NCI-H1417 treated with DMSO at 0.1 percent for 48 hours (cell line): Measurements from ENCODE around the gene SUN1.
"Not testable (repeated sequence)": the region's sequence is repeated elsewhere in the genome, so short reads cannot be mapped to it uniquely, and the experiment has no call there.

Experiments used
- DNase-seq: peaks from one replicate; lab custom pipeline; 2025; lab: John Stamatoyannopoulos, UW

Gene SUN1

GRCh38 chr7:907158-907980 lies 75.1 kb downstream of the SUN1 start:
- no peak for DNase-seq

DNA sequence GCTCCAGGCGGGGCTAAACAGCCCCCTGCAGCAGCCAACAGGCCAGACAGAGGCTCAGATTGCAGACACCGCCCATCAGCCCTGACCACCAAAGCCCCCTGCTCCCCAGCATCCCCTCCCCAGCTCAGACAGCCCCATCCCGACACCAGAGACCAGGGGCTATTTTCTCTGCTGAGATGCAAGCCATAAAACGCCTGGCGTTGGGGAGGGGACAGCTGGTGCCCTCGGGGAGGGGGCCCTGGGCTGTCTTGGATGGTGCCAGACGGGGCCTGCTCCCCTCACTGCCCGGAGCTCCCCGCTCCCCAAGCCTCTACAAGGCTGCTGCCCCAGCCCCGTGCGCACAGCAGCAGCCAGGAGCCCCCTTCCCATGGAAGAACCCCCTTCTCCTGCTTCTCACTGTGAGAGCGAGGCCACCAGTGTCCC lies 75.9 kb downstream of the SUN1 start:
- no peak for DNase-seq

DNA sequence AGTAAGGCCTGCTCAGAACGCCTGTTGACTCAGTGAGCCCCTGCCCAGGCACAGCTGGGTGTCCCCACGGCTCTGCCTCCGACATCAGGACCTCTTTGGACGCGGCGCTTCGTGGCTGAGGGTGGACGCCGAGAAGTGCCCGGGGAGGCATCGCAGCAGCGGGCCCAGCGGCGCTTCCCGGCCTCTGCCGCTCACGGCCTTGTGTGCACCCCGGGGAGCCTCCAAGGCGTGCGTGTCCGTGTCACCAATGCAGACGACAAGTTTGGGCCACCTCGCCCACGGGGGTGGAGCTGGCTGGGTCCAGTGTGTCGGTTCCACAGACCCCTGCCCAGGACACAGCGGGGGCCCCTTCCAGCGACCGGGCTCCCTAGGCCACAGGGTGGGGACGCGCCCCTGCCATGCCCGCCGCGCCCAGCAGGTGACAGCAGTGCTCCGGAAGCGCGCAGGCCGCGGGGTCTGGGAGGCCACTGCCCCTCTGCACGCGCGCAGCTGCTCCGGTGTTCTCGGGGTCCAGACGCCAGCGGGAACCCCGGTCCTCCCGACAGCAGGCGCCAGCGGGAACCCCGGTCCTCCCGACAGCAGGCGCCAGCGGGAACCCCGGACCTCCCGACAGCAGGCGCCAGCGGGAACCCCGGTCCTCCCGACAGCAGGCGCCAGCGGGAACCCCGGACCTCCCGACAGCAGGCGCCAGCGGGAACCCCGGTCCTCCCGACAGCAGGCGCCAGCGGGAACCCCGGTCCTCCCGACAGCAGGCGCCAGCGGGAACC lies 76.5 kb downstream of the SUN1 start:
- not testable (repeated sequence) for DNase-seq

DNA sequence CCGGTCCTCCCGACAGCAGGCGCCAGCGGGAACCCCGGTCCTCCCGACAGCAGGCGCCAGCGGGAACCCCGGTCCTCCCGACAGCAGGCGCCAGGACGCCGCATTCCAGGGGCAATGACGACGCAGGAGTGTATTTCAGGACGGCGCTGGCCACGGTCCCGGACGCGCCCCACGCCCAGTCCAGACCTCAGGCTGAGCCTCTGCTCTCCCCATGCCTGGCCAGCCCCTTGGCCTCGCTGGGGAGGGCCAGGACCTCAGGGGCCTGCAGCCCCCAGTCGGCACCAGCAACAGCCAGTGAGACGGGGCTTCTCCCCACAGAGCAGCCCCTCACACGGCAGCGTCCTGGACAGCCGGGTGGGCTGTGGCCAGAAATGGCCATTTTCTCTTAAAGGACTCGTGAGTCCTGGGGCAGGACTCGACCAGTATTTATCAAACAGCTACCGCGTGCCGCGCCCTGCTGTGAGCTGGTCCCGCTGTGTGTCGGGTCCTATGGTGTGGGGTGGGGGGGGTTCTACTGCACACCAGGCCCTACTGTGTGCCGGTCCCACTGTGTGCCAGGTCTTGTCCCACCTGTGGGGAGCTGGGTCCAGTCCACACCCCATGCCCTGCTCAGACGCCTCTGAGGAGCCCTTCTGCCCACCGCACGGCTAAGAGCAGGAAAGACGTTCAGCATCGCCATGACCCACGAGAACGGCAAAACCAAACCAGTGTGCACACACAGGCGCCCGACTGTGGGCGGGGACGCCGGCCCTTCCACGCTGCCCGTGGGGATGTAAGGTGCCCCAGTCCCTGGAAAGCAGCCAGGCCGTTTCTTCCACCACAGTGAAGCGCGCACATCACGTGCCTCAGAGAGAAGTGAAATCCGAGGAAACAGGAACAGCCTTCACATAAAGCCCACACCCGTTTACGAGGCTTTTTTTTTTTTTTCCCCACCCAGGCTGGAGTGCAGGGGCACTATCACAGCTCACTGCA lies 77.4 kb downstream of the SUN1 start:
- DNase-seq, result no peak

GRCh38 chr7:910441-910861 lies 78.2 kb downstream of the SUN1 start:
- no peak for DNase-seq

DNA sequence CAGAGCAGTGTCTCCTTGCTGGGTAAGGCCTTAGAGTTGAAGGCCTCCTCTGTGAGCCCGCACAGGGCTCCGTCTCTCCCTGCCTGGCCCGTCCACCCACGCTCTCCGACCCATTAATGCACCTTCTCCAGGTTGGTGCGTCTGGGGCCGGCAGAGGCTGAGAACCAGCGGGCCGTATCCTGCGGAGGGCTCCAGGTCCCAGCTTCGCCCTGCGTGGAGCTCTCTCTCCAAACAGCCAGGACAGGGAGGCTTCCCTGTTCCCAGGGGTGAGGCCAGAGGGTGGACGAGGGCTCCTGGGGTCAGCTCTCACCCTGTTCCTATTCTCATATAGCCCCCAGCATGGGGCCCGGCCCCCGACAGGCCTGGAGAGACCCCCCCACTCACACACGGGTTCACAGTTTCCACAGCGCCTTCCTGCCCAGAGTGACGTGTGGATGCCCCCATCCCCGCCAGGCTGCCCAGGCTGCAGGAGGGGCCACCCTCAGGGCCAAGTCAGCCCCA lies 78.7 kb downstream of the SUN1 start:
- DNase-seq, result no peak

DNA sequence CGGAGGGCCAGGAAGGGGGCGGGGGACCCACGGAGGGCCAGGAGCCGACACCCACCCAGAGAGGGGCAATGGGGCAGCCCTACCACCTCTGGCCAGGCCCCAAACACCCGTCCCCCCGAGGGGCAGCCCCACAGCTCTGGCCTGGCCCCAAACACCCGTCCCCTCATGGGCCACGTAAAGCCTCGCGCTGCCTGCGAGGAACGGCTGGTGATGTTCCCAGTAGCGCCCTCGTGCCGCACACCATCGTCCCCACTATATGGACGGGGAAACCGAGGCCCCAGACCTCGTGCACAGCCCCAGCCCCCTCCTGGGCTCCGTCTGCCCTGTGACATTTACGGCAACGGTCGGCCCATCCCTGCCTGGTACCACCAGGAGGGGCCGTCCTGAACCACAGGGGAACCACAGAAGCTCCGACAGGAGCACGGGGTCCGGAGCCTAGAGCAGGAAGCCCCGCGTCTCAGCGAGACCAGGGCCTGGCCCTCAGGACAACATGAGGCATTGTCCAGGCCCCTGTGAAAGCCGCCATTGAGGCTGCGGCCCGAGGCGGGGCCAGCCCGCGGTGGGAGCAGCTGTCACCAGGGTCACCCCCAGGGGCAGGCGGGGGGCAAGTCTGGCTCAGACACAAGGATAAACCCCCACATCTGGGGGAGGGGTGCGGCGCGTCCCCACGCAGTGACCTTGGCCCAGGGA lies 79.7 kb downstream of the SUN1 start:
- no peak for DNase-seq

DNA sequence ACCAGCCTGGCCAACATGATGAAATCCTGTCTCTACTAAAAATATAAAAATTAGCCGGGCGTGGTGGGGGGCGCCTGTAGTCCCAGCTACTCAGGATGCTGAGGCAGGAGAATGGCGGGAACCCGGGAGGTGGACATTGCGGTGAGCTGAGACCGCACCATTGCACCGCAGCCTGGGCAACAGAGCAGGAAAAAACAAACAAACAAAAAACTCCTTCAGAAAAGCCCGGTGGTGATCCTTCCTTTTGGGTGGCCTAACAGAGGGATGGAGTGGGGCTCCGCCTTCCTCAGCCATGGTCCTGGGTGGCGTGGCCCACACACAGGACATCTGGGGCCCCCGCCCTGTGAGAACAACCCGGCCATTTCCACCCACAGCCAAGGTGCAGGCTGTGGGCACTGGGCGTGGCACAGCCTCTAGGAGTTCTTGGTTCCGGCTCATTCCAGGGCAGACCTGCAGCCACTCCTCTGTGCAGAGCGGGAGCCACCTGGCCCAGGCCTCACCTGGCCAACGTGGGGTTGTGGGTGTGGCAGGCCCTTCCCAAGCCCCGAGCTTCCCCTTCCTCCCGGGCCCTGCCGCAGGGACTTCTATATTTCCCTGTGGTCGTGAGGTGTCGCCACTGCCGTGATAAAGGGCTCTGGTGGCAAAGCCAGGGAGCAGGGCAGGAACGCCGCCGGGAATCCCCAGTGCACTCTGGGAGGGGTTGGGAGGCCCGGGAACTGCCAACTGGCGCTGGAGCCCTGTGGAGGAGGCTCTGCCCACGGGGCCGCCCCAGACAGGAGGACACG lies 81.7 kb downstream of the SUN1 start:
- no peak for DNase-seq

DNA sequence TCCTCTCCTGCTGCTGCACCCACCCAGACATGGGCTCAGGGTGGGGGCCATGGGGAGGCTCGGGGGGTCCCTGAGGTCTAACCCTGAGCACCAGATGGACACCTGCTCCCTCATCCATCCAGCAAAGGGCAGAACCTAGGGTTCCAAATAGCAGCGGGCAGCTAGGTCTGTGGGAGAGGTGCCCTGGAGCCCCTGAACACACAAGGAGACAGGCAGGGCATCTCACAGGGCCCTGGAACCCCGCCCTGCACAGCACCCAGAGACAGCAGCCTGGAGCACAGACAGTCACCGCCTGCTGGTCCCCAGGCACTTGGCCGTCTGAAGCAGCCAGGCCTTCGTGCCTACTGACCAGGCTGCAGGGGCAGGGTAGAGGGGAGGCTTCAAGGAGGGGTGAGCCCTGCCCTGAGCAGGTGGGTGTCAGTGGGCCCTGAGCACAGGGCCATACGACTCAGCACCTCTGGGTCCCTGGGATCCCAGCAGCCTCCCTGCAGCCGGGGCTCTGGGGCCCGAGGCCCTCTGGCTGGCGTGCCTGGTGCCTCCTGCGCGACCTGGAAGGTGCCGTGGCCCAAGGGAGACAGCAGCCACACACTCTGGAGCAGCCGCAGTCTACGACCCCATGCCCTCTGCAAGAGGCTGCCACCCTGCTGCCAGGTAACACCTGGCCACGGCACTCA lies 82.4 kb downstream of the SUN1 start:
- DNase-seq, result no peak

DNA sequence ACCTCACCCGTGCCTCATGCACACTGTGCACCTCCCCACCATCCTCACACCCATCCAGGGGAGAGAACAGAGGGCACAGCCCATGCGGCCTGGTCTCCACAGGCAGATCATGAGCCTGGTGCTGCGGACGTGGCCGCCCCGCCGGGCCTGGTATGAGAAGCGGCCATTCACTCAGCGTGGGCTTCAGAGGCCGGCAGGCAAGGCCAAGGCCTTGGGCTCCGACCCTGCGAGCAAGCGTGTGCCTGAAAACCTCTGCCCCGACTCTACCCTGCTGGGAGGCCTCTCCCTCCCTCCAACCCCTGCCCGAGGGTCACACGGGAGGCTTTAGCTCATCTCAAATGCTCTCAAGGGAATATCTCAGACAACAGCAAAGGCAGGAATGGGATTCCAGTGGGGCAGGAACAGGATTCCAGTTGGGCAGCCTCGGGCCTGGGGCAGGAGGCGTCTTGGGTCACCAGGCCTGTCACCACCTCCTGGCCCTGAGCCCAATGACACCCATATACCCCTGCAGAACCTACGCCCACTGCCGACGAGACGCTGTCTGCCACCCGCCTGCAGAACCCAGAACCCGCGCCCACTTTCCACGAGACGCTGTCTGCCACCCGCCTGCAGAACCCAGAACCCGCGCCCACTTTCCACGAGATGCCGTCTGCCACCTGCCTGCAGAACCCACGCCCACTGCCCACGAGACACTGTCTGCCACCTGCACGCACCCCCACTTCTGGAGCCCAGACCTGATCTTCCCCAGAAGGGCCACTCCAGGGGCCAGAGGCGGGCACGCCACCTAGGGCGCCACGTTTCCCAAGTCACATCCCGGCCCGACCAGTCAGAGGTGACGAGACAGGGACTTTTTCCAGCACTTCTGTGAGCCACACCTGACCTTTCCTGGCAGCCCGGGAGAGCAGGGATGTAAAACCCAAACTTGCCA lies 83.3 kb downstream of the SUN1 start:
- no peak for DNase-seq

DNA sequence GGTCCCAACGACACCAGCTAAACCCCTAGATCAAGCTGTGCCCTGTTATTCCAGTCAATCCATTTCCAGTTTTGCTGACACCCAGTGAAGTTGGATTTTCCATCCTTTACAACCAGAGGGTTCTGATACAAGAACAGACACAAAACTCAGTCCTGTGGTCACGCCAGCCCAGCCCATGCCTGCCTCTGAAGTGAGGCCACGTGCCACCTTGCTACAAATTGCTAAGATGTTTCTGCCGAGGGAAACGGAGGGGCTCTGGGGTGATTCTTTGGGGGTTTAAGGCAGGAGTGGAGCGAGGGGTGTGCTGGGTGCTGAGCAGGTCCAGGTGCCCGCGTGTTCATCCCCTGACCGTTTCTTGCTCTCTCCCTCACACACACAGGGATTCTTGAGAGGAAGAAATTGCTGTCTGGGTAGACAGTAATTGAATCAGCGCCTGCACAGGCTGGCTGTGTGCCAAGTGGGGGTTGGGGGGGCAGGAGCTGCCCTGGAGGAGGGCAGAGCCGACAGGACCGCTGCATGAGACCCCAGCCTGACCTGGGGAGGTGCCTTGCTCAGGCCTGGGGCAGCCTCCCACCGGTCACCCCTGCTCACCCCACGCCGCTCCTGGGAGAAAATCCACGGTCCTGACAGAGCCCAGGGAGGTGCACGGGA lies 84.1 kb downstream of the SUN1 start:
- DNase-seq, result no peak

DNA sequence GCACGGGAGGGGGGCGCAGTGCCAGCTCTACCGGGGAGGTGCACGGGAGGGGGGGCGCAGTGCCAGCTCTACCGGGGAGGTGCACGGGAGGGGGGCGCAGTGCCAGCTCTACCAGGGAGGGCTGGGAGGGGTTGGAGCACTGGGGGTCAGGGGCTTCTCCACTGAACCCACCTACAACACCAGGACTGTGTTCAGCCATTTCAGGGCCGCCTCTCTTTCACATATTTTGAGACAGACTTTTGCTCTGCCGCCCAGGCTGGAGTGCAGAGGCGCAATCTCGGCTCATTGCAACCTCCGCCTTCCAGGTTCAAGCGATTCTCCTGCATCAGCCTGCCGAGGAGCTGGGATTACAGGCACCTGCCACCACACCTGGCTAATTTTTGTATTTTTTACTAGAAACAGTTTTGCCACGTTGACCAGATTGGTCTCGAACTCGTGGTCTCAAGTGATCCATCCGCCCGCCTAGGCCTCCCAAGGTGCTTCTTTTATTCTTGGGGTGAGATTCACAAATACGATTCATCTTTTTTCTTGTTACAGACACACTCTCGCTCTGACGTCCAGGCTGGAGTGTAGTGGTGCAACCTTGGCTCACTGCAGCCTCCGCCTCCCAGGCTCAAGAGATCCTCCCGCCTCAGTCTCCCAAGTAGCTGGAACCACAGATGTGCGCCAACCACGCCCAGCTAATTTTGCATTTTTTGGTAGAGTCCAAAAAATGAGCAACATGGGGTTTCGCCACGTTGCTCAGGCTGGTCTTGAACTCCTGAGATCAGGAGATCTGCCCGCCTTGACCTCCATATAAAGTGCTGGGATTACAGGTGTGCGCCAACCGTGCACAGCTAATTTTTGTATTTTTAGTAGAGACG lies 85.2 kb downstream of the SUN1 start:
- no peak for DNase-seq

- DNase-seq, result no peak
Measured at GRCh38 chr7:918118-918425, 85.8 kb downstream of the SUN1 start.

GRCh38 chr7:918441-919113 lies 86.3 kb downstream of the SUN1 start:
- DNase-seq, result no peak

DNA sequence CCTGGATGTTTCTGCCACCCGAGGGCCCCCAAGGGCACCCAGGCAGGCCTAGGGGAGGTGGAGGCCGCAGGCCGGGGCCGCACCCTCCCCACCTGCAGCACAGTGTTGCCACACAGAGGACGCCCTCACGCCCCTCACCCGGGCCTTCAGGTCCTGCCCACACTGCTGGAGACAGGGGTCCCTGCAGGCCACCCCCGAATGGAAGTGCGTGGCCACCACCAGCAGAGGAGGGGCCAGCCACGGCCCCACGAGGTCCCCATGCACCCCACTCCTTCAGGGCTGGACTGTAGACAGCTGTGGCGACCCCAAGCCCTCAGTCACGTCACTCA lies 86.8 kb downstream of the SUN1 start:
- no peak for DNase-seq

GRCh38 chr7:919924-920341 lies 87.7 kb downstream of the SUN1 start:
- no peak for DNase-seq
